Bronchial epithelial cell (primary cell): ENCODE results near the gene ANGPTL5. TPM values are rescaled to one million over a fixed set of nuclear protein-coding genes. Genes with fewer than 3 reads are reported as not detected.

Source experiments
- DNase-seq: peaks from one replicate; pipeline ENCODE4 v3.0.0-alpha.2; 2010; ENCODE audit warnings: low read depth
- FAIRE-seq: peaks from 2 replicates; lab custom pipeline; 2011; peaks lifted over from hg19 to GRCh38; lab: Jason Lieb, UNC
- H3K27me3 ChIP-seq: 2 replicates; pipeline ENCODE4 v1.5.1; 2011; ENCODE audit warnings: low read length; ENCODE audit not compliant: control insufficient read depth, insufficient read depth
- H3K36me3 ChIP-seq: 2 replicates; pipeline ENCODE4 v1.5.1; 2011; ENCODE audit warnings: low read length; ENCODE audit not compliant: control insufficient read depth, insufficient read depth
- H3K4me3 ChIP-seq: 2 replicates; pipeline ENCODE4 v1.5.1; 2011; ENCODE audit warnings: mild to moderate bottlenecking, low read depth, low read length, control low read depth
- total RNA-seq: library from RNA; depleted of rRNA; stranded (reverse); fragments of >200 nt; gene quantifications from 2 replicates; pipeline ENCODE4 v1.2.1, GENCODE V29; 2014
- TF ChIP-seq, protein P1 (sequence below): IDR thresholded peaks from 2 replicates; pipeline ENCODE4 v1.5.1; 2011; ENCODE audit warnings: mild to moderate bottlenecking, moderate library complexity, low read length, control low read depth, inconsistent platforms; ENCODE audit not compliant: insufficient read depth, severe bottlenecking

The ANGPTL5 gene
- total RNA-seq, 1 donor from 2014 or later: not detected

DNA sequence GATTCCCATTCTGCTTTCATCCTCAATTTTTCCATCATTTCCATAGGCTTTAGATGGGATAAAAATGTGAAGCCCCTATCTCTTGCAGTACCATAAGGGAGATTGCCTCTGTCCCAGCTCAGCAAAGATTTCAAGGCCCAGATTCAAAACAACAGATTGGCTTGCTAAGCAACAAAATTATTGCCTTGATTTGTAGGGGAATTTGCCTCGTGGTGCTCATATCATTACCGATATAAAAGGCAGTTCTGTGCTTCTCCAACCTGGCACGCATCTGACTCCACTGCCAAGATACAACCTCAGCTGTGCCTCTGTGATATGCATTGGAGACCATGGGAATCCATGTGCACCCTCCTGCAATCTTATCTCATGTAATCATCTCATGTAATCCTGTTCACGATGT, 26.6 kb downstream of the ANGPTL5 start:
- no peak overlapping the region for H3K4me3 ChIP-seq
- no peaks in the 10 kb centered on the region for H3K36me3 ChIP-seq
- no peak for DNase-seq
- no peak for FAIRE-seq
- H3K27me3 ChIP-seq: no peaks in the 10 kb centered on the region
- TF ChIP-seq, protein P1, sequence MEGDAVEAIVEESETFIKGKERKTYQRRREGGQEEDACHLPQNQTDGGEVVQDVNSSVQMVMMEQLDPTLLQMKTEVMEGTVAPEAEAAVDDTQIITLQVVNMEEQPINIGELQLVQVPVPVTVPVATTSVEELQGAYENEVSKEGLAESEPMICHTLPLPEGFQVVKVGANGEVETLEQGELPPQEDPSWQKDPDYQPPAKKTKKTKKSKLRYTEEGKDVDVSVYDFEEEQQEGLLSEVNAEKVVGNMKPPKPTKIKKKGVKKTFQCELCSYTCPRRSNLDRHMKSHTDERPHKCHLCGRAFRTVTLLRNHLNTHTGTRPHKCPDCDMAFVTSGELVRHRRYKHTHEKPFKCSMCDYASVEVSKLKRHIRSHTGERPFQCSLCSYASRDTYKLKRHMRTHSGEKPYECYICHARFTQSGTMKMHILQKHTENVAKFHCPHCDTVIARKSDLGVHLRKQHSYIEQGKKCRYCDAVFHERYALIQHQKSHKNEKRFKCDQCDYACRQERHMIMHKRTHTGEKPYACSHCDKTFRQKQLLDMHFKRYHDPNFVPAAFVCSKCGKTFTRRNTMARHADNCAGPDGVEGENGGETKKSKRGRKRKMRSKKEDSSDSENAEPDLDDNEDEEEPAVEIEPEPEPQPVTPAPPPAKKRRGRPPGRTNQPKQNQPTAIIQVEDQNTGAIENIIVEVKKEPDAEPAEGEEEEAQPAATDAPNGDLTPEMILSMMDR: no peak

DNA sequence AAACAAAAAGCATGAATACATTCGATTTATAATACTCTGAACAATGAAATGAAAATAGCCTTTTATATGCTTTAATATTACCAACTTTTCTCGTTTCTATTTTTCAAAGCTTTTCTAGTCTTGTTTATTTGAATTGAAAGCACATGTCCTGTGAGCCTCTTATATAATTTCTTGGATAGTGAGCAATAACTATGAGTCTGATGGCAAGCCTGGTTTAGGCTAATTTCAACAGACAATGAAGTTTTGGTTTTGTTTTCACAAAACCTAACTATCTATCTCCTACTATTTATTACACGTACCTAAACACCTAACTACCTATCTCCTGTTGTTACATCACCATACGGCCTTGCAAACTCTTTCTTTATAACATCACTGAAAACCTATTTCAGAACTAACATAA, 30.7 kb downstream of the ANGPTL5 start:
- no peak overlapping the region for H3K4me3 ChIP-seq
- H3K36me3 ChIP-seq: no peaks in the 10 kb centered on the region
- DNase-seq (no peak), FAIRE-seq (no peak)
- TF ChIP-seq, protein P1: no peak
- H3K27me3 ChIP-seq: no peaks in the 10 kb centered on the region

DNA sequence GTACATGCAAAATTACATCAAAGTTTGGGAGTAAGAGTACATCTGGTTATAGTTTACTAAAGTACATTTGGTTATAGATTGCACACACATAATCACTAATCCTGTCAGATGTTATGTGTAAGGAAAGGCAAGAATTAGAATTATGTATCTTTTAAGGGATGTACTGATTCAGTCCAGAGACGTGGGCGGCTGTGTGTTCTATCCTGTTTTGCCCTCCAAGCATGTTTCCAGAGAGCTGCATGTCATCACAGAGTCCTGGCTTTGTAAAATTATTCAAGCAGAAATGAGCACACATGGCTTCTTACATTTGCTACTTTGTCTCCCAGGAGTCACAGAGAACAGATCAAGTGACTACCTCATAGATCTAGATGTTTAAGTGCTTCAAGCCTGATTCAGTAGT, 34.7 kb downstream of the ANGPTL5 start:
- no peaks in the 10 kb centered on the region for H3K27me3 ChIP-seq
- DNase-seq (peak; percentile 23), FAIRE-seq (no peak)
- TF ChIP-seq, protein P1: no peak
- no peak overlapping the region for H3K4me3 ChIP-seq
- H3K36me3 ChIP-seq: no peaks in the 10 kb centered on the region

DNA sequence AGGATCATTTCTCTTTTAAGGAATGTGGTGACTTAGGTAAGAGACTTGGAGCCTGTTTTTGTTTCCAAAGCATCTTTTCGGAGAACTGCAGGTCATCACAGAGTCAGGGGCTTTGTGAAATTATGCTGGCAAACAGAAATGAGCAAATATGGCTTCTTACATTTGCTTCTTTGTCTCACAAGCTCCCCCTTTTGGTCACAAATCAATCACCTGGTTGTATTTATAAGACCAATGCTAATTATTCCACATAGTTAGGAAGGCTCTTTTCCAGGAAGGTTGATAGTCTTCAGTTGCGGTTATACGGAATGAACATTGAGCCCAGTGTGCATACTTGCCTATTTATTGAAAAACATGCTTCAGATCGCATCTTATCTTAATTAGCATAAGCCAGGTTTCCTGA, 36.1 kb downstream of the ANGPTL5 start:
- Histone ChIP-seq H3K4me3 (no peak overlapping the region), H3K36me3 (no peaks in the 10 kb centered on the region), H3K27me3 (no peaks in the 10 kb centered on the region)
- DNase-seq: peak; percentile 74
- TF ChIP-seq, protein P1: peak; percentile 57
- no peak for FAIRE-seq

DNA sequence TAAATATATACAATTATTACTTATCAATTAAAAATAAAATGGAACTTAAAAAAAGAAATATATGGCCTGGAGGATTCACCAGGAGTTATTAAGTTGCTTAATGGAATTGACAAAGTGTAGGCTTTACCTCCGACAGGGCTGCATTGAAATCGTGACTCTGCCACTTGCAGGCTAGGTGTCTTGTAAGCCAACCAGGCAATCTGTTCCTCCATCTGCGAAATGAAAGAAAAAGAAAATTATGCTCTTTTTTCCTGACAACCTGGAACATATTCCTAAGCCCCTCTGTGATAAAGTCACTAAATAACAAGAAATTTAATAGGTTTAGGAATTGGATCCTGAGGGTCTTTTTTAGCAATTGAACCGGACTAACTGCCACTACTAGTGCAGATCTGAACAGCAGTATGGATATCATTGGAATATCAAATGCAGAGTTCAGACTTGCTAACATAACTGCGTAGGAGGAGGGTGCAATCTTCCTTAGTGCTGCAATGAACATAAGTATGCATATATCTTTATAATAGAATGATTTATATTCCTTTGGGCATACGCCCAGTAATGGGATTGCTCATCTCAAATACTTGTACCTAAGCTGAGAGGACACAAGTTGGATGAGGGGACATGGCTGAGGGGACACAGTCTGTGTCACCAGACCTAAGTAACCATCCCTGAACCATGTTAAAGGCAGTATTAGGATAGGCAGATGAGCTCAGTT, 44.0 kb downstream of the ANGPTL5 start:
- TF ChIP-seq, protein P1: no peak
- Histone ChIP-seq H3K36me3 (no peaks in the 10 kb centered on the region), H3K27me3 (no peaks in the 10 kb centered on the region), H3K4me3 (no peak overlapping the region)
- FAIRE-seq: no peak
- DNase-seq: no peak

DNA sequence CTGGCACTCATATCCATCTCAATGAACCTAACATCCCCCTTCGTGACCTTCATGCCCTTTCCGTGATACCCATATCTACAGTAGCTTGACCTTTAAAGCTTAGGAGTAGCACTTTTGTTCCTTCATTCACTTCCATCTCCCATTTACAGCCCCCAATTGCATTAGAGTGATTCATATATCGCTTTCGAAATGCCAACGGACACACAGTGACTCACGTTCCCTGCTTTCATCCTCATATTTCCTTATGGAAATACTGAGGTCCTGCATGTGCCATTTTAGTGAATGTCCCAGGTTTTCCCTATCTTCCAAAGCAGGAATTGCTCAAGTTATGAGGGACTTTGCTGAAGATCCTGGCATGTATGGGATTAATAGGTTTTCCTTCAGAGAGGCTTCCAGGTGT, 45.8 kb downstream of the ANGPTL5 start:
- Histone ChIP-seq H3K27me3 (no peaks in the 10 kb centered on the region), H3K4me3 (no peak overlapping the region), H3K36me3 (no peaks in the 10 kb centered on the region)
- TF ChIP-seq, protein P1: no peak
- peak; percentile 64 for FAIRE-seq
- peak; percentile 90 for DNase-seq
